ENCODE results near the gene LCLAT1. TPM values are rescaled to one million over a fixed set of nuclear protein-coding genes. Genes with fewer than 3 reads are reported as not detected.

Gene LCLAT1
- total and polyA plus RNA-seq, 4 donors, result 2.4 to 14.6 (median 10.7) TPM

DNA sequence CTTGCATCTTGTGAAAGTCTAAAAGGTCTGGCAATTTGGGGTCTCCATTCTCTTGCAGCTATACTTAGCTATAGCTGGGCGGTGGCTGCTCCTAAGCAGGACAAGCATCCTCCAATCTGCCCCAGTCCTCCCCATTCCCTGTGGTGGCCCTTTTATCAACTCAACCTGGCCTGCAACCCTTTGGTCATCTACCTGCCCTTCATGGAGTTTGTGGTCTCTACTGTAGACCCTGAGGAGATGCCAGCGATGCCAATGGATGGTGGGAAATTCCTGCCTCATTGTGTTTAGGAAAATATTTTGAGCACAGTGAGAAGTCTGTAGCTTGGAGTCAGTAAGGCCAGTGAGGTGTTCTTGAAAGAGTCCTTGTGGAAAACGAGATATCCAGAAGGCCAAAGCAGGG lies 216.8 kb downstream of the LCLAT1 start:
- WGBS, result 85% methylated on average over 3 of the region's 3 CpGs
- Histone ChIP-seq H3K4me1 (ENCODE audit: control insufficient read depth in 4 of 4, insufficient read depth in 4 of 4, low read length in 3 of 4) (no peaks in the 10 kb centered on the region), H3K36me3 (ENCODE audit: control insufficient read depth in 4 of 4, insufficient read depth in 3 of 4, low read depth in 1 of 4, low read length in 3 of 4) (no peaks in the 10 kb centered on the region), H3K9ac (ENCODE audit: low read depth in 1 of 2, low read length in 2 of 2) (no peak overlapping the region), H3K27me3 (ENCODE audit: control insufficient read depth in 4 of 4, insufficient read depth in 4 of 4, low read length in 3 of 4) (no peaks in the 10 kb centered on the region), H3K4me3 (ENCODE audit: low read depth in 1 of 3, low read length in 3 of 3) (no peak overlapping the region), H3K9me3 (ENCODE audit: control insufficient read depth in 4 of 4, low read length in 3 of 4) (peaks cover 0 to under 1% (median 0%) of the 10 kb centered on the region in 4 donors), H3K27ac (ENCODE audit: low read depth in 1 of 2, low read length in 2 of 2) (no peak overlapping the region)
- no peak for TF ChIP-seq EGR1 (IDR thresholded peaks at IDR 0.05; ENCODE audit: low read depth in 2 of 2)
- TF ChIP-seq, protein P1, sequence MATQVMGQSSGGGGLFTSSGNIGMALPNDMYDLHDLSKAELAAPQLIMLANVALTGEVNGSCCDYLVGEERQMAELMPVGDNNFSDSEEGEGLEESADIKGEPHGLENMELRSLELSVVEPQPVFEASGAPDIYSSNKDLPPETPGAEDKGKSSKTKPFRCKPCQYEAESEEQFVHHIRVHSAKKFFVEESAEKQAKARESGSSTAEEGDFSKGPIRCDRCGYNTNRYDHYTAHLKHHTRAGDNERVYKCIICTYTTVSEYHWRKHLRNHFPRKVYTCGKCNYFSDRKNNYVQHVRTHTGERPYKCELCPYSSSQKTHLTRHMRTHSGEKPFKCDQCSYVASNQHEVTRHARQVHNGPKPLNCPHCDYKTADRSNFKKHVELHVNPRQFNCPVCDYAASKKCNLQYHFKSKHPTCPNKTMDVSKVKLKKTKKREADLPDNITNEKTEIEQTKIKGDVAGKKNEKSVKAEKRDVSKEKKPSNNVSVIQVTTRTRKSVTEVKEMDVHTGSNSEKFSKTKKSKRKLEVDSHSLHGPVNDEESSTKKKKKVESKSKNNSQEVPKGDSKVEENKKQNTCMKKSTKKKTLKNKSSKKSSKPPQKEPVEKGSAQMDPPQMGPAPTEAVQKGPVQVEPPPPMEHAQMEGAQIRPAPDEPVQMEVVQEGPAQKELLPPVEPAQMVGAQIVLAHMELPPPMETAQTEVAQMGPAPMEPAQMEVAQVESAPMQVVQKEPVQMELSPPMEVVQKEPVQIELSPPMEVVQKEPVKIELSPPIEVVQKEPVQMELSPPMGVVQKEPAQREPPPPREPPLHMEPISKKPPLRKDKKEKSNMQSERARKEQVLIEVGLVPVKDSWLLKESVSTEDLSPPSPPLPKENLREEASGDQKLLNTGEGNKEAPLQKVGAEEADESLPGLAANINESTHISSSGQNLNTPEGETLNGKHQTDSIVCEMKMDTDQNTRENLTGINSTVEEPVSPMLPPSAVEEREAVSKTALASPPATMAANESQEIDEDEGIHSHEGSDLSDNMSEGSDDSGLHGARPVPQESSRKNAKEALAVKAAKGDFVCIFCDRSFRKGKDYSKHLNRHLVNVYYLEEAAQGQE (IDR thresholded peaks at IDR 0.05), result no peak
- TF ChIP-seq YY1 (IDR thresholded peaks at IDR 0.05), result no peak
- no peak for TF ChIP-seq TAF1 (conservative IDR thresholded peaks at IDR 0.05)
- TF ChIP-seq MAX (IDR thresholded peaks at IDR 0.05), result no peak
- TF ChIP-seq HNF4A (conservative IDR thresholded peaks at IDR 0.05), result no peak
- TF ChIP-seq FOXA1 (IDR thresholded peaks at IDR 0.05), result no peak
- DNase-seq (ENCODE audit: low spot score), result no peak

DNA sequence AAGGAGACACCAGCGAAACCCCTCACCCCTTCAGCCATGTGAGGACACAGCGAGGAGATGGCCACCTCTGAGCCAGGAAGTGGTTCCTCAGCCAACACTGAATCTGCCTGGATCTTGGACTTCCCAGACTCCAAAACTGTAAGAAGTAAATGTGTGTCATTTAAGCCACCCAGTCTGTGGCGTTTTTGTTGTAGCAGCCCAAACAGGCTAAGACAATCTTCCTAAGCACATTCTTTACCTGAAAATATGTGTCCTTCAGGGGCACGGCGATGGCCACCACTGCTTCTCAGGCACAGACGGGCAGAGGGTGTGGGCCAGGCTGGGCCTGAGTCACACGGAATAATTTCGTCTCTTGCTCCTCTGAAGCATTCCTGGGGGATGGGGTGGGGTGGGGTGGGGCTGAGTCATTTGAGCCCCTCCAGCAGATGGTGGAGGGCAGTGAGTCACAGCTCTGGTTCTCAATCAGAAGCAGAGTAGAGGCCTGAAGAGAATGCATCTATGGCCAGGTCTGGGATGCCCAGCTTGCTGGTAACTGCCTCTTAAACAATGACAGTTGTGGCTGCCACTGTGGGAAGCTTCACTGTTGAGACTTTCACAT lies 217.8 kb downstream of the LCLAT1 start:
- H3K9me3 ChIP-seq (ENCODE audit: control insufficient read depth in 4 of 4, low read length in 3 of 4), result peaks cover 0 to 10% (median under 1%) of the 10 kb centered on the region in 4 donors
- 88% methylated on average over 8 of the region's 8 CpGs for WGBS
- H3K4me1 ChIP-seq (ENCODE audit: control insufficient read depth in 4 of 4, insufficient read depth in 4 of 4, low read length in 3 of 4), result no peaks in the 10 kb centered on the region
- no peak overlapping the region for H3K9ac ChIP-seq (ENCODE audit: low read depth in 1 of 2, low read length in 2 of 2)
- H3K36me3 ChIP-seq (ENCODE audit: control insufficient read depth in 4 of 4, insufficient read depth in 3 of 4, low read depth in 1 of 4, low read length in 3 of 4), result no peaks in the 10 kb centered on the region
- no peak for TF ChIP-seq FOXA2 (IDR thresholded peaks at IDR 0.05)
- TF ChIP-seq TAF1 (conservative IDR thresholded peaks at IDR 0.05), result no peak
- no peak for TF ChIP-seq JUND (IDR thresholded peaks at IDR 0.05)
- peak; percentile 9 for DNase-seq (ENCODE audit: low spot score)
- no peaks in the 10 kb centered on the region for H3K27me3 ChIP-seq (ENCODE audit: control insufficient read depth in 4 of 4, insufficient read depth in 4 of 4, low read length in 3 of 4)
- no peak overlapping the region for H3K27ac ChIP-seq (ENCODE audit: low read depth in 1 of 2, low read length in 2 of 2)
- H3K4me3 ChIP-seq (ENCODE audit: low read depth in 1 of 3, low read length in 3 of 3), result no peak overlapping the region

DNA sequence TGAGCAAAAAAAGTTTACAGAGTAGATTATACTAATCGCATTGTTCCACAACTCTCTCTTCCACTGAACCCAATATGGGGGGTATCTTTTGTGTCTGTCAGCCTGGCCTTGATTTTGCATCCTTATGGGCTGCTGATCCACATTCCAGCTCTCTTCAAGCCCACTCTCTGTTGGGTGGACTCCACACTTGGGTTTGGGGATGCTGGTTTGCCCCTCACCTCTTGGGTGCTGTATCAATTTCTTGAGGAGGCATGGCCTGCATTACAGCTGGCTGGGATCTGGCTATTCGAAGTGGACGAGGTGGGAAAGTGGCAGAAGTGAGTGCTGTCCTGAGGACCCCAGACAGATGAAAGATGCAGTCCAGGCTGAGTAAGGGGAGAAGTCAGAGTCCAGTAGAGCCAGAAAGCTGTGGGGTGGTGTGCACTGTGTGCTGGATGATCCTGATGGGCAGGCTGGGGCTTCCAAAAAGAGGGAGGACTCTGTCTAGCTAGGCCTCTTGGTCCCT lies 218.8 kb downstream of the LCLAT1 start:
- Histone ChIP-seq H3K27ac (ENCODE audit: low read depth in 1 of 2, low read length in 2 of 2) (no peak overlapping the region), H3K4me1 (ENCODE audit: control insufficient read depth in 4 of 4, insufficient read depth in 4 of 4, low read length in 3 of 4) (no peaks in the 10 kb centered on the region), H3K9ac (ENCODE audit: low read depth in 1 of 2, low read length in 2 of 2) (no peak overlapping the region), H3K9me3 (ENCODE audit: control insufficient read depth in 4 of 4, low read length in 3 of 4) (peaks cover 0 to 11% (median under 1%) of the 10 kb centered on the region in 4 donors), H3K4me3 (ENCODE audit: low read depth in 1 of 3, low read length in 3 of 3) (no peak overlapping the region), H3K36me3 (ENCODE audit: control insufficient read depth in 4 of 4, insufficient read depth in 3 of 4, low read depth in 1 of 4, low read length in 3 of 4) (no peaks in the 10 kb centered on the region), H3K27me3 (ENCODE audit: control insufficient read depth in 4 of 4, insufficient read depth in 4 of 4, low read length in 3 of 4) (no peaks in the 10 kb centered on the region)
- WGBS, result 93% methylated on average over 3 of the region's 3 CpGs
- peak; percentile 13 for DNase-seq (ENCODE audit: low spot score)
- TF ChIP-seq MAX (IDR thresholded peaks at IDR 0.05) (no peak), FOXA1 (IDR thresholded peaks at IDR 0.05) (no peak), TAF1 (conservative IDR thresholded peaks at IDR 0.05) (no peak)
